Mesodermal cell (in vitro differentiated cells): ENCODE results near the gene CDKN2B-AS1.

ENCODE experiments used
- H3K27ac ChIP-seq: 2 replicates; pipeline ENCODE4 v1.7.0; 2013; ENCODE audit warnings: mild to moderate bottlenecking, low read depth, low read length, moderate library complexity; ENCODE audit not compliant: severe bottlenecking
- H3K36me3 ChIP-seq: 2 replicates; pipeline ENCODE4 v1.7.1; 2013; ENCODE audit warnings: mild to moderate bottlenecking, low read length, moderate library complexity; ENCODE audit not compliant: control insufficient read depth, insufficient read depth
- H3K4me1 ChIP-seq: one replicate; pipeline ENCODE4 v1.7.1; 2013; ENCODE audit warnings: mild to moderate bottlenecking, low read length; ENCODE audit not compliant: insufficient read depth, control insufficient read depth, poor library complexity, severe bottlenecking
- H3K4me3 ChIP-seq: 2 replicates; pipeline ENCODE4 v1.7.0; 2013; ENCODE audit warnings: low read length, control low read depth, mild to moderate bottlenecking; ENCODE audit not compliant: insufficient read depth, poor library complexity, severe bottlenecking; ENCODE audit errors: extremely low read depth
- H3K9me3 ChIP-seq: 2 replicates; pipeline ENCODE4 v1.7.1; 2013; ENCODE audit warnings: mild to moderate bottlenecking, low read length, moderate library complexity; ENCODE audit not compliant: control insufficient read depth
- WGBS, 2 experiments: methylation state at CpG; one replicate each; pipeline ENCODE4 v1.1.5; 2013; ENCODE audit warnings: missing lambda C conversion rate in 2 of 2; ENCODE audit not compliant: insufficient coverage in 2 of 2; 5-methylcytosine and 5-hydroxymethylcytosine counted together

Gene CDKN2B-AS1

GRCh38 chr9:21982861-21983560, 11.6 kb upstream of the CDKN2B-AS1 start:
- no peaks in the 10 kb centered on the region for H3K9me3 ChIP-seq
- H3K4me3 ChIP-seq: no peak overlapping the region
- no peaks in the 10 kb centered on the region for H3K4me1 ChIP-seq
- no CpG with 5 or more reads among the region's 1 CpG for WGBS, 2 experiments
- no peak overlapping the region for H3K27ac ChIP-seq
- no peaks in the 10 kb centered on the region for H3K36me3 ChIP-seq

GRCh38 chr9:21983561-21983935, 11.0 kb upstream of the CDKN2B-AS1 start:
- no peak overlapping the region for H3K4me3 ChIP-seq
- H3K9me3 ChIP-seq: no peaks in the 10 kb centered on the region
- no peaks in the 10 kb centered on the region for H3K36me3 ChIP-seq
- H3K27ac ChIP-seq: no peak overlapping the region
- H3K4me1 ChIP-seq: no peaks in the 10 kb centered on the region
- no CpG with 5 or more reads among the region's 1 CpG for WGBS, 2 experiments

GRCh38 chr9:21984101-21984500, 10.5 kb upstream of the CDKN2B-AS1 start:
- Histone ChIP-seq H3K27ac (no peak overlapping the region), H3K36me3 (no peaks in the 10 kb centered on the region), H3K4me3 (no peak overlapping the region), H3K4me1 (no peaks in the 10 kb centered on the region), H3K9me3 (no peaks in the 10 kb centered on the region)

- Histone ChIP-seq H3K36me3 (no peaks in the 10 kb centered on the region), H3K4me3 (no peak overlapping the region), H3K9me3 (no peaks in the 10 kb centered on the region), H3K27ac (no peak overlapping the region), H3K4me1 (no peaks in the 10 kb centered on the region)
- WGBS, 2 experiments: 81% methylated on average over 2 of the region's 5 CpGs; no CpG with 5 or more reads in 1 of the 2 experiments
Observed at GRCh38 chr9:21985964-21986667, 8.5 kb upstream of the CDKN2B-AS1 start.

- Histone ChIP-seq H3K27ac (no peak overlapping the region), H3K36me3 (no peaks in the 10 kb centered on the region), H3K9me3 (no peaks in the 10 kb centered on the region), H3K4me1 (no peaks in the 10 kb centered on the region), H3K4me3 (no peak overlapping the region)
- WGBS, 2 experiments: 20 to 47% methylated on average over 4 of the region's 9 CpGs
Observed at GRCh38 chr9:21988056-21988990, 6.3 kb upstream of the CDKN2B-AS1 start.

- Histone ChIP-seq H3K4me3 (no peak overlapping the region), H3K9me3 (no peaks in the 10 kb centered on the region), H3K27ac (no peak overlapping the region), H3K4me1 (no peaks in the 10 kb centered on the region), H3K36me3 (no peaks in the 10 kb centered on the region)
- WGBS, 2 experiments: 23 to 37% methylated on average over 24 to 25 of the region's 35 CpGs
Observed at GRCh38 chr9:21989440-21990189, 5.0 kb upstream of the CDKN2B-AS1 start.

GRCh38 chr9:21991072-21991959, 3.3 kb upstream of the CDKN2B-AS1 start:
- WGBS, 2 experiments: 48 to 83% methylated on average over 2 to 5 of the region's 5 CpGs
- H3K4me1 ChIP-seq: no peaks in the 10 kb centered on the region
- H3K36me3 ChIP-seq: no peaks in the 10 kb centered on the region
- H3K27ac ChIP-seq: no peak overlapping the region
- no peak overlapping the region for H3K4me3 ChIP-seq
- no peaks in the 10 kb centered on the region for H3K9me3 ChIP-seq

- Histone ChIP-seq H3K27ac (no peak overlapping the region), H3K9me3 (no peaks in the 10 kb centered on the region), H3K4me1 (no peaks in the 10 kb centered on the region), H3K4me3 (peak overlapping the region; percentile 58), H3K36me3 (no peaks in the 10 kb centered on the region)
- 12 to 30% methylated on average over 2 of the region's 4 CpGs for WGBS, 2 experiments
Observed at GRCh38 chr9:21993007-21993406, 1.6 kb upstream of the CDKN2B-AS1 start.

GRCh38 chr9:21993893-21994555, 567 bp upstream of the CDKN2B-AS1 start, which contains the start of gene CDKN2A:
TSS of gene CDKN2A (minus strand) at chr9:21994392.
- Histone ChIP-seq H3K27ac (no peak within 1 kb of the TSS), H3K36me3 (no peaks in the 10 kb centered on the region), H3K4me3 (peak within 1 kb of the TSS; percentile 58), H3K4me1 (no peaks in the 10 kb centered on the region), H3K9me3 (no peaks in the 10 kb centered on the region)
- 0% methylated on average over 5 to 24 of the region's 53 CpGs for WGBS, 2 experiments
